Activated naive CD4-positive, alpha-beta T cell treated with Interleukin-2 at 50 U/mL for 16 hours (primary cell): ENCODE measurements around the gene SLC39A10.
"Not testable (repeated sequence)": the region's sequence is repeated elsewhere in the genome, so short reads cannot be mapped to it uniquely, and the experiment has no call there.

Experiments
- DNase-seq: peaks from one replicate; pipeline ENCODE4 v3.0.0-alpha.2; 2020

Gene SLC39A10

GRCh38 chr2:195674491-195675221 is 17.6 kb downstream of the SLC39A10 start:
- DNase-seq = no peak

- DNase-seq = no peak
Measured at GRCh38 chr2:195675783-195676427, 18.9 kb downstream of the SLC39A10 start.

- DNase-seq = no peak
Measured at GRCh38 chr2:195677290-195677689, 20.3 kb downstream of the SLC39A10 start.

- DNase-seq = no peak
Measured at GRCh38 chr2:195677884-195678283, 20.9 kb downstream of the SLC39A10 start.

- no peak for DNase-seq
Measured at GRCh38 chr2:195682077-195682476, 25.1 kb downstream of the SLC39A10 start.

GRCh38 chr2:195683174-195683573 is 26.1 kb downstream of the SLC39A10 start:
- no peak for DNase-seq

GRCh38 chr2:195686564-195686963 is 29.5 kb downstream of the SLC39A10 start:
- no peak for DNase-seq

GRCh38 chr2:195687320-195688086 is 30.5 kb downstream of the SLC39A10 start:
- no peak for DNase-seq

- DNase-seq = not testable (repeated sequence)
Measured at GRCh38 chr2:195692531-195692930, 35.5 kb downstream of the SLC39A10 start.

GRCh38 chr2:195694553-195694952 is 37.5 kb downstream of the SLC39A10 start:
- no peak for DNase-seq

GRCh38 chr2:195695002-195695631 is 38.1 kb downstream of the SLC39A10 start:
- no peak for DNase-seq

- no peak for DNase-seq
Measured at GRCh38 chr2:195696012-195696411, 39.0 kb downstream of the SLC39A10 start.

- DNase-seq = no peak
Measured at GRCh38 chr2:195697681-195698220, 40.7 kb downstream of the SLC39A10 start.

- DNase-seq = no peak
Measured at GRCh38 chr2:195700480-195700879, 43.5 kb downstream of the SLC39A10 start.

- no peak for DNase-seq
Measured at GRCh38 chr2:195706161-195706900, 49.3 kb downstream of the SLC39A10 start.

GRCh38 chr2:195709901-195710806 is 53.1 kb downstream of the SLC39A10 start:
- no peak for DNase-seq

- no peak for DNase-seq
Measured at GRCh38 chr2:195711478-195711877, 54.5 kb downstream of the SLC39A10 start.

- no peak for DNase-seq
Measured at GRCh38 chr2:195716466-195716865, 59.4 kb downstream of the SLC39A10 start.

- no peak for DNase-seq
Measured at GRCh38 chr2:195721042-195721441, 64.0 kb downstream of the SLC39A10 start.

- no peak for DNase-seq
Measured at GRCh38 chr2:195722075-195722474, 65.0 kb downstream of the SLC39A10 start.

GRCh38 chr2:195727106-195727505 is 70.1 kb downstream of the SLC39A10 start:
- DNase-seq = no peak
